ENCODE results near the gene RAB20. TPM values are rescaled to one million over a fixed set of nuclear protein-coding genes. Genes with fewer than 3 reads are reported as not detected.
"Not testable (repeated sequence)": the region's sequence is repeated elsewhere in the genome, so short reads cannot be mapped to it uniquely, and the experiment has no call there.

RAB20 gene
- total and polyA plus RNA-seq, 7 experiments from 2014 or later: 1.3 to 13.6 (median 4.0) TPM

GRCh38 chr13:110569962-110570361 lies 8.4 kb upstream of the RAB20 start:
- H3K4me3 Mint-ChIP-seq; H3K9me3 Mint-ChIP-seq; H3K36me3 Mint-ChIP-seq; CTCF ChIA-PET; DNase-seq; H3K4me3 ChIP-seq (ENCODE audit: low read length); H3K9me3 ChIP-seq (ENCODE audit: control insufficient read depth in 2 of 3, low read length in 3 of 3); H3K36me3 ChIP-seq (ENCODE audit: control insufficient read depth in 2 of 3, insufficient read depth in 3 of 3, low read length in 3 of 3); H3K27ac ChIP-seq (ENCODE audit: low read depth, low read length); H3K4me1 Mint-ChIP-seq; POLR2A ChIA-PET; H3K4me1 ChIP-seq (ENCODE audit: control insufficient read depth in 2 of 2, insufficient read depth in 2 of 2, low read length in 2 of 2); H3K27ac Mint-ChIP-seq; H3K27me3 ChIP-seq (ENCODE audit: control insufficient read depth in 2 of 2, insufficient read depth in 2 of 2, low read length in 2 of 2); ATAC-seq: not testable (repeated sequence)
- H3K27me3 Mint-ChIP-seq: peaks cover 23 to 48% (median 31%) of the 10 kb centered on the region in 5 donors
- intact Hi-C loops (cut with micrococcal nuclease): loop anchor here in 1 of 2 donors (10.0 kb wide), 1 partner anchor 115 kb away; no protein-coding TSS in a partner anchor

GRCh38 chr13:110568612-110569011 lies 7.1 kb upstream of the RAB20 start:
- peaks cover 0 to 2% (median 0%) of the 10 kb centered on the region in 11 donors for H3K9me3 Mint-ChIP-seq
- H3K36me3 Mint-ChIP-seq: no peaks in the 10 kb centered on the region
- H3K4me1 ChIP-seq (ENCODE audit: control insufficient read depth in 2 of 2, insufficient read depth in 2 of 2, low read length in 2 of 2): no peaks in the 10 kb centered on the region
- peaks cover 2 to 13% (median 10%) of the 10 kb centered on the region in 7 donors for H3K4me1 Mint-ChIP-seq
- intact Hi-C loops (cut with micrococcal nuclease): loop anchor here in 1 of 2 donors (10.0 kb wide), 1 partner anchor 114 kb away; no protein-coding TSS in a partner anchor
- ATAC-seq (no peak), DNase-seq (no peak)
- H3K36me3 ChIP-seq (ENCODE audit: control insufficient read depth in 2 of 3, insufficient read depth in 3 of 3, low read length in 3 of 3): no peaks in the 10 kb centered on the region
- ChIA-PET CTCF (interaction anchor here (0.6 kb wide), 1 partner anchor 250 kb away, joined by 7 read pairs; no protein-coding TSS in a partner anchor), POLR2A (no interaction called here)
- no peak overlapping the region for H3K4me3 ChIP-seq (ENCODE audit: low read length)
- no peak overlapping the region for H3K27ac Mint-ChIP-seq
- H3K9me3 ChIP-seq (ENCODE audit: control insufficient read depth in 2 of 3, low read length in 3 of 3): no peaks in the 10 kb centered on the region
- H3K27ac ChIP-seq (ENCODE audit: low read depth, low read length): no peak overlapping the region
- H3K27me3 ChIP-seq (ENCODE audit: control insufficient read depth in 2 of 2, insufficient read depth in 2 of 2, low read length in 2 of 2): no peaks in the 10 kb centered on the region
- no peak overlapping the region for H3K4me3 Mint-ChIP-seq
- H3K27me3 Mint-ChIP-seq: peaks cover 14 to 46% (median 20%) of the 10 kb centered on the region in 5 donors

GRCh38 chr13:110566171-110566570 lies 4.6 kb upstream of the RAB20 start:
- DNase-seq (no peak), ATAC-seq (no peak)
- no peak overlapping the region for H3K27ac Mint-ChIP-seq
- no peaks in the 10 kb centered on the region for H3K27me3 ChIP-seq (ENCODE audit: control insufficient read depth in 2 of 2, insufficient read depth in 2 of 2, low read length in 2 of 2)
- H3K36me3 Mint-ChIP-seq: no peaks in the 10 kb centered on the region
- H3K27me3 Mint-ChIP-seq: peaks cover 0 to 45% (median 11%) of the 10 kb centered on the region in 5 donors
- H3K4me3 ChIP-seq (ENCODE audit: low read length): no peak overlapping the region
- H3K9me3 Mint-ChIP-seq: peaks cover 0 to 2% (median 0%) of the 10 kb centered on the region in 11 donors
- ChIA-PET CTCF (no interaction called here), POLR2A (no interaction called here)
- H3K36me3 ChIP-seq (ENCODE audit: control insufficient read depth in 2 of 3, insufficient read depth in 3 of 3, low read length in 3 of 3): no peaks in the 10 kb centered on the region
- H3K27ac ChIP-seq (ENCODE audit: low read depth, low read length): no peak overlapping the region
- peaks cover 7 to 32% (median 22%) of the 10 kb centered on the region in 7 donors for H3K4me1 Mint-ChIP-seq
- intact Hi-C loops (cut with micrococcal nuclease): loop anchor here in 1 of 2 donors (10.0 kb wide), 1 partner anchor 111 kb away; no protein-coding TSS in a partner anchor
- H3K9me3 ChIP-seq (ENCODE audit: control insufficient read depth in 2 of 3, low read length in 3 of 3): no peaks in the 10 kb centered on the region
- no peak overlapping the region for H3K4me3 Mint-ChIP-seq
- H3K4me1 ChIP-seq (ENCODE audit: control insufficient read depth in 2 of 2, insufficient read depth in 2 of 2, low read length in 2 of 2): peaks cover 4 to 9% of the 10 kb centered on the region in 2 donors

- Histone ChIP-seq H3K27me3 (ENCODE audit: control insufficient read depth in 2 of 2, insufficient read depth in 2 of 2, low read length in 2 of 2) (no peaks in the 10 kb centered on the region), H3K9me3 (ENCODE audit: control insufficient read depth in 2 of 3, low read length in 3 of 3) (no peaks in the 10 kb centered on the region), H3K36me3 (ENCODE audit: control insufficient read depth in 2 of 3, insufficient read depth in 3 of 3, low read length in 3 of 3) (no peaks in the 10 kb centered on the region), H3K27ac (ENCODE audit: low read depth, low read length) (no peak overlapping the region), H3K4me3 (ENCODE audit: low read length) (no peak overlapping the region), H3K4me1 (ENCODE audit: control insufficient read depth in 2 of 2, insufficient read depth in 2 of 2, low read length in 2 of 2) (peaks cover 4 to 9% of the 10 kb centered on the region in 2 donors)
- Mint-ChIP-seq H3K4me3 (peak overlapping the region in 1 of 10 donors; percentile 35), H3K27ac (no peak overlapping the region), H3K27me3 (peaks cover 0 to 46% (median 10%) of the 10 kb centered on the region in 5 donors), H3K9me3 (peaks cover 0 to 2% (median 0%) of the 10 kb centered on the region in 11 donors), H3K4me1 (peaks cover 13 to 39% (median 29%) of the 10 kb centered on the region in 7 donors), H3K36me3 (no peaks in the 10 kb centered on the region)
- ChIA-PET POLR2A (no interaction called here), CTCF (no interaction called here)
- ATAC-seq (no peak), DNase-seq (no peak)
- intact Hi-C loops (cut with micrococcal nuclease): loop anchor here in 1 of 2 donors (10.0 kb wide), 1 partner anchor 110 kb away; no protein-coding TSS in a partner anchor
These were observed 3.8 kb upstream of the RAB20 start for GRCh38 chr13:110565296-110565695.

- no peaks in the 10 kb centered on the region for H3K36me3 Mint-ChIP-seq
- intact Hi-C loops (cut with micrococcal nuclease): loop anchor here (5.0 to 10.0 kb wide), 3 partner anchors 37 to 777 kb away; partner anchors contain the start of gene IRS2 (in 1 of the 2)
- DNase-seq (no peak), ATAC-seq (no peak)
- no peaks in the 10 kb centered on the region for H3K27me3 ChIP-seq (ENCODE audit: control insufficient read depth in 2 of 2, insufficient read depth in 2 of 2, low read length in 2 of 2)
- peaks cover 4 to 9% of the 10 kb centered on the region in 2 donors for H3K4me1 ChIP-seq (ENCODE audit: control insufficient read depth in 2 of 2, insufficient read depth in 2 of 2, low read length in 2 of 2)
- peak overlapping the region in 7 of 10 donors; percentile 27 to 96 (median 37) for H3K4me3 Mint-ChIP-seq
- no peak overlapping the region for H3K4me3 ChIP-seq (ENCODE audit: low read length)
- POLR2A ChIA-PET: interaction anchor here (0.7 kb wide), 1 partner anchor 784 kb away, joined by 3 read pairs; no protein-coding TSS in a partner anchor
- H3K27me3 Mint-ChIP-seq: peaks cover 0 to 44% (median 6%) of the 10 kb centered on the region in 5 donors
- no peaks in the 10 kb centered on the region for H3K36me3 ChIP-seq (ENCODE audit: control insufficient read depth in 2 of 3, insufficient read depth in 3 of 3, low read length in 3 of 3)
- no peaks in the 10 kb centered on the region for H3K9me3 ChIP-seq (ENCODE audit: control insufficient read depth in 2 of 3, low read length in 3 of 3)
- CTCF ChIA-PET: no interaction called here
- no peaks in the 10 kb centered on the region for H3K9me3 Mint-ChIP-seq
- no peak overlapping the region for H3K27ac ChIP-seq (ENCODE audit: low read depth, low read length)
- no peak overlapping the region for H3K27ac Mint-ChIP-seq
- H3K4me1 Mint-ChIP-seq: peaks cover 18 to 45% (median 35%) of the 10 kb centered on the region in 7 donors
These were observed 3.0 kb upstream of the RAB20 start for GRCh38 chr13:110564472-110564985.

GRCh38 chr13:110563463-110563774 lies 1.9 kb upstream of the RAB20 start:
- Histone ChIP-seq H3K27me3 (ENCODE audit: control insufficient read depth in 2 of 2, insufficient read depth in 2 of 2, low read length in 2 of 2) (no peaks in the 10 kb centered on the region), H3K9me3 (ENCODE audit: control insufficient read depth in 2 of 3, low read length in 3 of 3) (no peaks in the 10 kb centered on the region), H3K4me1 (ENCODE audit: control insufficient read depth in 2 of 2, insufficient read depth in 2 of 2, low read length in 2 of 2) (peaks cover 4 to 9% of the 10 kb centered on the region in 2 donors), H3K36me3 (ENCODE audit: control insufficient read depth in 2 of 3, insufficient read depth in 3 of 3, low read length in 3 of 3) (no peaks in the 10 kb centered on the region), H3K4me3 (ENCODE audit: low read length) (no peak overlapping the region), H3K27ac (ENCODE audit: low read depth, low read length) (no peak overlapping the region)
- intact Hi-C loops (cut with micrococcal nuclease): loop anchor here (5.0 to 10.0 kb wide), 3 partner anchors 36 to 776 kb away; partner anchors contain the start of gene IRS2 (in 1 of the 2)
- ChIA-PET CTCF (no interaction called here), POLR2A (no interaction called here)
- no peaks in the 10 kb centered on the region for H3K9me3 Mint-ChIP-seq
- H3K36me3 Mint-ChIP-seq: peaks cover 0 to 6% (median 0%) of the 10 kb centered on the region in 5 donors
- H3K4me1 Mint-ChIP-seq: peaks cover 18 to 49% (median 37%) of the 10 kb centered on the region in 7 donors
- H3K27ac Mint-ChIP-seq: no peak overlapping the region
- DNase-seq: no peak
- H3K4me3 Mint-ChIP-seq: peak overlapping the region in 7 of 10 donors; percentile 18 to 96 (median 68)
- ATAC-seq: no peak
- H3K27me3 Mint-ChIP-seq: peaks cover 0 to 40% (median 4%) of the 10 kb centered on the region in 5 donors

Measured in naive thymus-derived CD4-positive, alpha-beta T cell (primary cell).